Measurements from ENCODE around the gene DNAH7. TPM values are rescaled to one million over a fixed set of nuclear protein-coding genes. Genes with fewer than 3 reads are reported as not detected.
A peak's percentile ranks its signal among the peaks of the same experiment; 100 is the strongest.

The DNAH7 gene
- total and polyA plus RNA-seq, 2 of the 13 experiments (the other 11 are each of a cell fraction or from before 2014, with no cell fraction given): 0.09 TPM; not detected in 1

- peak; percentile 46; the same call in 1 of the 2 replicates for TF ChIP-seq POLR2AphosphoS5 (IDR thresholded peaks at IDR 0.05; ENCODE audit: low read depth, low read length)
- no peak for TF ChIP-seq ZNF20 (CRISPR knock-in tag; IDR thresholded peaks at IDR 0.05)
- TF ChIP-seq ZNF235 (CRISPR knock-in tag; IDR thresholded peaks at IDR 0.05; ENCODE audit: borderline replicate concordance): no peak
- no peak for TF ChIP-seq ZFYVE20 (CRISPR knock-in tag; IDR thresholded peaks at IDR 0.05; ENCODE audit: borderline replicate concordance, low read depth)
- TF ChIP-seq PAF1 (CRISPR knock-in tag; IDR thresholded peaks at IDR 0.05): no peak
- no peak; the same call in 1 of the 2 replicates for TF ChIP-seq SMAD3 (CRISPR knock-in tag; IDR thresholded peaks at IDR 0.05)
- TF ChIP-seq SRSF9 (IDR thresholded peaks at IDR 0.05; ENCODE audit: borderline replicate concordance, insufficient read depth, low read depth, low read length, poor library complexity, severe bottlenecking): no peak
- TF ChIP-seq PRDM15 (CRISPR knock-in tag; IDR thresholded peaks at IDR 0.05): no peak
- TF ChIP-seq TAF1 (CRISPR knock-in tag; IDR thresholded peaks at IDR 0.05): peak; percentile 17; the same call in 1 of the 2 replicates
- peak; percentile 59; the same call in 1 of the 2 replicates for TF ChIP-seq ZNF709 (CRISPR knock-in tag; IDR thresholded peaks at IDR 0.05)
- TF ChIP-seq RARA (CRISPR knock-in tag; IDR thresholded peaks at IDR 0.05): no peak
- TF ChIP-seq HOXA3 (CRISPR knock-in tag; IDR thresholded peaks at IDR 0.05): peak; percentile 79
- no peak; the same call in 1 of the 2 replicates for TF ChIP-seq DR1 (CRISPR knock-in tag; IDR thresholded peaks at IDR 0.05)
- peak; percentile 49; the same call in 1 of the 2 replicates for TF ChIP-seq ZBED4 (CRISPR knock-in tag; IDR thresholded peaks at IDR 0.05; ENCODE audit: borderline replicate concordance)
- TF ChIP-seq ZNF557 (CRISPR knock-in tag; IDR thresholded peaks at IDR 0.05): no peak
- peak; percentile 94 for TF ChIP-seq ZNF605 (CRISPR knock-in tag; IDR thresholded peaks at IDR 0.05)
- no peak for TF ChIP-seq ZFP36L1 (CRISPR knock-in tag; IDR thresholded peaks at IDR 0.05)
- TF ChIP-seq, protein P1, sequence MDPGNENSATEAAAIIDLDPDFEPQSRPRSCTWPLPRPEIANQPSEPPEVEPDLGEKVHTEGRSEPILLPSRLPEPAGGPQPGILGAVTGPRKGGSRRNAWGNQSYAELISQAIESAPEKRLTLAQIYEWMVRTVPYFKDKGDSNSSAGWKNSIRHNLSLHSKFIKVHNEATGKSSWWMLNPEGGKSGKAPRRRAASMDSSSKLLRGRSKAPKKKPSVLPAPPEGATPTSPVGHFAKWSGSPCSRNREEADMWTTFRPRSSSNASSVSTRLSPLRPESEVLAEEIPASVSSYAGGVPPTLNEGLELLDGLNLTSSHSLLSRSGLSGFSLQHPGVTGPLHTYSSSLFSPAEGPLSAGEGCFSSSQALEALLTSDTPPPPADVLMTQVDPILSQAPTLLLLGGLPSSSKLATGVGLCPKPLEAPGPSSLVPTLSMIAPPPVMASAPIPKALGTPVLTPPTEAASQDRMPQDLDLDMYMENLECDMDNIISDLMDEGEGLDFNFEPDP (CRISPR knock-in tag; conservative IDR thresholded peaks at IDR 0.05): no peak
Observed at GRCh38 chr2:196068271-196069209, at the start of gene DNAH7 (continued).

Data from HepG2 (cell line).